Sigmoid colon (tissue), 7 donors: ENCODE measurements around the gene OR10G7. TPM values are rescaled to one million over a fixed set of nuclear protein-coding genes. Genes with fewer than 3 reads are reported as not detected.

ENCODE experiments used
- DNase-seq: peaks from one replicate; pipeline ENCODE4 v3.0.0-alpha.2; 2019
- H3K27ac ChIP-seq, 4 donors: fragments of 200-600 bp; sonication (generic); one replicate each; pipeline ENCODE4 v1.5.1; 2016 to 2019; ENCODE audit warnings: mild to moderate bottlenecking in 1 of 4
- H3K27me3 ChIP-seq, 3 donors: fragments of 200-600 bp; sonication (generic); one replicate each; pipeline ENCODE4 v1.5.1; 2019; ENCODE audit warnings: mild to moderate bottlenecking in 1 of 3
- H3K36me3 ChIP-seq, 4 donors: fragments of 200-600 bp; sonication (generic); one replicate each; pipeline ENCODE4 v1.5.1; 2016 to 2019
- H3K4me1 ChIP-seq, 4 donors: fragments of 200-600 bp; sonication (generic); one replicate each; pipeline ENCODE4 v1.5.1; 2017 to 2019
- H3K4me3 ChIP-seq, 4 donors: fragments of 200-600 bp; sonication (generic); one replicate each; pipeline ENCODE4 v1.5.1; 2017 to 2019; ENCODE audit warnings: mild to moderate bottlenecking in 2 of 4, moderate library complexity in 1 of 4
- H3K9me3 ChIP-seq, 4 donors: fragments of 200-600 bp in 3 of 4; sonication (generic) in 3 of 4; one replicate each; pipeline versions ENCODE4 v1.5.1 to v1.6.1; 2013 to 2019
- EP300 ChIP-seq, 4 donors: sonication (generic); formaldehyde crosslinking; IDR thresholded peaks; one replicate each; pipeline ENCODE4 v1.6.1; 2017; ENCODE audit warnings: antibody characterized with exemption in 4 of 4
- POLR2A ChIP-seq, 2 donors: fragments of 450-650 bp; IDR thresholded peaks; one replicate each; pipeline ENCODE4 v1.6.1; 2016; ENCODE audit warnings: antibody characterized with exemption in 2 of 2, mild to moderate bottlenecking in 2 of 2, moderate library complexity in 2 of 2
- POLR2AphosphoS5 ChIP-seq, 4 donors: sonication (generic); formaldehyde crosslinking; IDR thresholded peaks; one replicate each; pipeline ENCODE4 v1.6.1; 2017; ENCODE audit warnings: antibody characterized with exemption in 4 of 4
- WGBS, 2 donors: extraction: QIAGEN DNeasy Blood & Tissue Kit; methylation state at CpG; one replicate each; pipeline ENCODE4 v1.1.7; 2013; 5-methylcytosine and 5-hydroxymethylcytosine counted together
- intact Hi-C: fragments of 100-400 bp; cut with DNase I; formaldehyde crosslinking; loops from one replicate; pipeline ENCODE4 v1.15.1; 2023
- polyA plus RNA-seq, 3 donors: library from polyadenylated mRNA; stranded (reverse); fragments of 200-250 nt; gene quantifications; one replicate each; pipeline ENCODE4 v1.2.3, GENCODE V29; 2013
- total RNA-seq, 4 donors: library from RNA; depleted of rRNA; stranded (reverse); fragments of >200 nt; gene quantifications; one replicate each; pipeline ENCODE4 v1.1.0, GENCODE V29; 2016
- TF ChIP-seq, protein P1 (sequence below), 4 experiments: fragments of 450-650 bp in 3 of 4; fragments of 200-600 bp in 1 of 4; IDR thresholded peaks; one replicate each; pipeline ENCODE4 v1.5.1; 2016 to 2019; ENCODE audit warnings: antibody characterized with exemption in 4 of 4, mild to moderate bottlenecking in 3 of 4, moderate library complexity in 2 of 4
- donor health status: healthy with polysubstance abuse.
- donor health status: Bipolar disorder and iron deficiency.
- donor health status: healthy.

Gene OR10G7, protein sequence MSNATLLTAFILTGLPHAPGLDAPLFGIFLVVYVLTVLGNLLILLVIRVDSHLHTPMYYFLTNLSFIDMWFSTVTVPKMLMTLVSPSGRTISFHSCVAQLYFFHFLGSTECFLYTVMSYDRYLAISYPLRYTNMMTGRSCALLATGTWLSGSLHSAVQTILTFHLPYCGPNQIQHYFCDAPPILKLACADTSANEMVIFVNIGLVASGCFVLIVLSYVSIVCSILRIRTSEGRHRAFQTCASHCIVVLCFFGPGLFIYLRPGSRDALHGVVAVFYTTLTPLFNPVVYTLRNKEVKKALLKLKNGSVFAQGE
- total RNA-seq (not detected), polyA plus RNA-seq (not detected)

DNA sequence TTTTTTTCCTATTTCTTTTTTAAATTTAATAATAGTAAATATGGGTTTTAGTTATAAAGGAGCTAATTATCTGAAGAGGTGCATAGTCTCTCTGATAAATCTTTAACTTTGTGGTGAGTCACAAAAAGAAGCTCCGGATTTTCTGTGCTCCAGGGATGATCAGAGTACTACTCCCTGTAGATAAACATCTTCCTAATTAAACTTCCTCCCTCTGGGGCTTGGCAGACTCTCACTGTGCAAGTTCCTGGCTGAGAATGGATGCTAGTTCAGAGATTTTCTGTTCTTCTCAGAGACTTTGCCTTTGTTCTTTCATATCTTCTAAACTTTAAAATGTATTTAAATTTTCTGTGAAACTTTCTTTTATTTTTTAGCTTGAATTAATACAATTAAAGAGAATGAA lies at the start of gene OR10G7:
TSS of gene OR10G7 (minus strand) at position 72 of the 400 bp plus-strand sequence. CDS start 2,324 bp downstream, outside the sequence.
- no peaks in the 10 kb centered on the region for H3K27me3 ChIP-seq
- no peak within 1 kb of the TSS for H3K4me3 ChIP-seq
- H3K27ac ChIP-seq, result no peak within 1 kb of the TSS
- intact Hi-C loops, result no loop called here
- no peak for DNase-seq
- H3K9me3 ChIP-seq, result no peaks in the 10 kb centered on the region
- peaks cover 0 to 11% (median 4%) of the 10 kb centered on the region in 4 donors for H3K4me1 ChIP-seq
- 0 to 17% methylated on average over 1 of the region's 1 CpG for WGBS, 2 donors
- no peaks in the 10 kb centered on the region for H3K36me3 ChIP-seq
- TF ChIP-seq, protein P1, sequence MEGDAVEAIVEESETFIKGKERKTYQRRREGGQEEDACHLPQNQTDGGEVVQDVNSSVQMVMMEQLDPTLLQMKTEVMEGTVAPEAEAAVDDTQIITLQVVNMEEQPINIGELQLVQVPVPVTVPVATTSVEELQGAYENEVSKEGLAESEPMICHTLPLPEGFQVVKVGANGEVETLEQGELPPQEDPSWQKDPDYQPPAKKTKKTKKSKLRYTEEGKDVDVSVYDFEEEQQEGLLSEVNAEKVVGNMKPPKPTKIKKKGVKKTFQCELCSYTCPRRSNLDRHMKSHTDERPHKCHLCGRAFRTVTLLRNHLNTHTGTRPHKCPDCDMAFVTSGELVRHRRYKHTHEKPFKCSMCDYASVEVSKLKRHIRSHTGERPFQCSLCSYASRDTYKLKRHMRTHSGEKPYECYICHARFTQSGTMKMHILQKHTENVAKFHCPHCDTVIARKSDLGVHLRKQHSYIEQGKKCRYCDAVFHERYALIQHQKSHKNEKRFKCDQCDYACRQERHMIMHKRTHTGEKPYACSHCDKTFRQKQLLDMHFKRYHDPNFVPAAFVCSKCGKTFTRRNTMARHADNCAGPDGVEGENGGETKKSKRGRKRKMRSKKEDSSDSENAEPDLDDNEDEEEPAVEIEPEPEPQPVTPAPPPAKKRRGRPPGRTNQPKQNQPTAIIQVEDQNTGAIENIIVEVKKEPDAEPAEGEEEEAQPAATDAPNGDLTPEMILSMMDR (IDR thresholded peaks at IDR 0.05), result no peak
- TF ChIP-seq POLR2A (IDR thresholded peaks at IDR 0.05), result no peak

DNA sequence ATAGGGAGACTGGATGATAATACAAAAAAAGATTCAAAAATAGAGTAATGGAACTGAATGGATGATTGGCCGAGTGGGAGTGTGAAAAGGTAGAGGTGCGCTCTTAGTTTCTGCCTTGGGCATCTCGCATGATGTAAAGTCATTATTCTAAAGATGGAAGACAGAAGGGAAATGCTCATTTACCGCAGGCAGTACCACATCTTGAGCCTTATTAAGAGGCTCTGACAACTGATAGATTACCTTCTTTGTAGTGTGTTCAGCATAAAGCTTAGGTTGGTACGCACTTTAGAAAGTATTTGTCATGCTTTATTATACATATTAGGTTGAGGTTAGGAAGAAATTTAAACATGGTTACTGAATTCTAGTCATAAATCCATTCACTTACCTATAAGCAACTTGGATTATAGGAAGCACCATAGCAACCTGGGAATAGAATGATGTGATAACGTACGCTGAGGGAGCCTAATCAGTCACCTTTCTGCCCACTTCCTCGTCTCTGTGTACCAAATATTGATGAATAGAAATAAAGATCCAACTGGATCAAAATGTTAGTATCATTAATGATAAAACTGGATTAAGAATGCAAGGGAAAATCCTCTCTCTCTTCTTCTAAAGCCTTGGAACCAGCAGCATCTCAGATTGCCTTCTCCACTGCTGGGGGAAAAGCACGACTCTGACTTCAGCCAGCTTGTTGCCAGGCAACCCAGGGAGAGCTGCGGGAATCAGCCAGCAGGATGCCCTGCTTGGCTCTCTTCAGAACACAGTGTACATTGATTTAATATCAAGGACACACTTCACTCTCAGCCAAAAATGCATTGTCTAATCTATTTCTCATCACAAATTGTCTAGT lies 45.1 kb upstream of the OR10G7 start:
- H3K4me1 ChIP-seq, result no peaks in the 10 kb centered on the region
- H3K27me3 ChIP-seq, result no peaks in the 10 kb centered on the region
- WGBS, 2 donors, result 59 to 68% methylated on average over 10 of the region's 10 CpGs
- H3K4me3 ChIP-seq, result no peak overlapping the region
- TF ChIP-seq, protein P1 (IDR thresholded peaks at IDR 0.05), result no peak
- no peak for TF ChIP-seq POLR2AphosphoS5 (IDR thresholded peaks at IDR 0.05)
- no peak for TF ChIP-seq POLR2A (IDR thresholded peaks at IDR 0.05)
- TF ChIP-seq EP300 (IDR thresholded peaks at IDR 0.05), result no peak
- DNase-seq, result no peak
- no peaks in the 10 kb centered on the region for H3K36me3 ChIP-seq
- no peak overlapping the region for H3K27ac ChIP-seq
- H3K9me3 ChIP-seq, result no peaks in the 10 kb centered on the region
- intact Hi-C loops, result no loop called here

DNA sequence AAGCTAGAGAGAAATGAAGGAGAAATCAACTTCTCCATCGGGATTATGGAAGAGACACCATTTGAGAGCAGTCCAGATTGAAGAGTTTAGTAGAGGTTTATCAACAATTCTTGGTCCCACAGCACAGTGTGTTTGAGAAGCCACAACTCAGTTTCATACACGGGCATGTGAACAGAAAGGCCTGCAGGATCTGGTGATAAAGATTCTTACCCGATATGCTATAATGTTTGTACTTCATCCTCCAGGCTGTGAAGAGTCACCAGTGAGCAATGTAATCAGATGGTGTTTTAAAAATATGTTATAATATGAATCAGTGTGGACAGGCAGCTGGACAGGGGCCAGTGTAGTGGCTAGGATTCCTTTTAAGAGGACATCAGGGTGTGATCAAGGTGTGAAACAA lies 44.5 kb upstream of the OR10G7 start:
- no peak for DNase-seq
- no peaks in the 10 kb centered on the region for H3K36me3 ChIP-seq
- no peaks in the 10 kb centered on the region for H3K9me3 ChIP-seq
- H3K27ac ChIP-seq, result no peak overlapping the region
- WGBS, 2 donors, result 74 to 86% methylated on average over 3 of the region's 3 CpGs
- TF ChIP-seq POLR2A (IDR thresholded peaks at IDR 0.05) (no peak), POLR2AphosphoS5 (IDR thresholded peaks at IDR 0.05) (no peak), EP300 (IDR thresholded peaks at IDR 0.05) (no peak)
- TF ChIP-seq, protein P1 (IDR thresholded peaks at IDR 0.05), result no peak
- intact Hi-C loops, result no loop called here
- H3K4me3 ChIP-seq, result no peak overlapping the region
- H3K4me1 ChIP-seq, result no peaks in the 10 kb centered on the region
- no peaks in the 10 kb centered on the region for H3K27me3 ChIP-seq

DNA sequence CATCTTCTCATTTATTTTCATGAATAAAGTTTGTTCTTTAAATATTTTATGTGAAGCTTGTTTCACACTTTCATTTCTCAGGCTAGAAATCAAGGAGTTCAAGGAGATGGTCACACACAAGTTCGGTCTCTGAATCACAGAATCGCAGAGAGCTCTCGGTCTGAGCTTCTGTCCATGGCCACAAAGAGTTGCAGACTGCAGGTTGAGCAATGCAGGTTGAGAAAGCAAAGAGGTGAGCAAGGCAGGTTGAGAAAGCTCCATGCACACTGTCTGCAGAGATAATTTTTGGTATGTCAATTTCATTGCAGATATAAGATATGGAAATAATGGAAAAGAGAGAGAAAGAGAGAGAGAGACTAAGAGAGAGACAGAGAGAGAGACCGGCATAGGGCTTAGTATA lies 41.2 kb upstream of the OR10G7 start:
- H3K36me3 ChIP-seq, result no peaks in the 10 kb centered on the region
- H3K4me1 ChIP-seq, result no peaks in the 10 kb centered on the region
- TF ChIP-seq, protein P1 (IDR thresholded peaks at IDR 0.05), result no peak
- no peak for TF ChIP-seq EP300 (IDR thresholded peaks at IDR 0.05)
- TF ChIP-seq POLR2A (IDR thresholded peaks at IDR 0.05), result no peak
- no peak for TF ChIP-seq POLR2AphosphoS5 (IDR thresholded peaks at IDR 0.05)
- peaks cover 0 to 10% (median 0%) of the 10 kb centered on the region in 3 donors for H3K27me3 ChIP-seq
- 90 to 92% methylated on average over 4 of the region's 4 CpGs for WGBS, 2 donors
- H3K9me3 ChIP-seq, result no peaks in the 10 kb centered on the region
- no peak for DNase-seq
- H3K4me3 ChIP-seq, result no peak overlapping the region
- H3K27ac ChIP-seq, result no peak overlapping the region
- intact Hi-C loops, result no loop called here
